Neural crest cell (in vitro differentiated cells): Measurements from ENCODE around the gene SS18L1. TPM values are rescaled to one million over a fixed set of nuclear protein-coding genes. Genes with fewer than 3 reads are reported as not detected.

Source experiments
- DNase-seq: peaks from one replicate; pipeline ENCODE4 v3.0.0; 2021; ENCODE audit warnings: low read depth, mixed read lengths, low spot score
- H3K27ac Mint-ChIP-seq: one replicate; pipeline ENCODE4 v1.8.0; 2021; ENCODE audit warnings: mild to moderate bottlenecking, mixed read lengths; ENCODE audit not compliant: unreplicated experiment
- H3K27me3 Mint-ChIP-seq: 2 replicates; pipeline ENCODE4 v1.8.0; 2021; ENCODE audit warnings: low read depth, mild to moderate bottlenecking, mixed read lengths
- H3K36me3 Mint-ChIP-seq: 2 replicates; pipeline ENCODE4 v1.8.0; 2021; ENCODE audit warnings: low read depth, mild to moderate bottlenecking, mixed read lengths
- H3K4me1 Mint-ChIP-seq: 2 replicates; pipeline ENCODE4 v1.8.0; 2021; ENCODE audit warnings: mixed read lengths
- H3K4me3 Mint-ChIP-seq: one replicate; pipeline ENCODE4 v1.8.0; 2021; ENCODE audit warnings: mild to moderate bottlenecking, mixed read lengths
- H3K9me3 Mint-ChIP-seq: 2 replicates; pipeline ENCODE4 v1.8.0; 2021; ENCODE audit warnings: mixed read lengths
- CTCF ChIP-seq: fragments of 200-600 bp; sonication (generic); conservative IDR thresholded peaks from 2 replicates; pipeline ENCODE4 v1.5.0; 2021; ENCODE audit warnings: antibody characterized with exemption, mild to moderate bottlenecking
- total RNA-seq: library from RNA; stranded (reverse); gene quantifications from 2 replicates; pipeline ENCODE4 v1.2.1, GENCODE V29; 2021

SS18L1 gene
- total RNA-seq, 1 donor from 2014 or later, result 30.0 TPM

GRCh38 chr20:62201173-62202082 lies 57.9 kb downstream of the SS18L1 start:
- Mint-ChIP-seq H3K27ac (no peak overlapping the region), H3K27me3 (no peaks in the 10 kb centered on the region), H3K36me3 (peaks cover 15% of the 10 kb centered on the region), H3K4me1 (peaks cover 8% of the 10 kb centered on the region), H3K9me3 (no peaks in the 10 kb centered on the region), H3K4me3 (no peak overlapping the region)
- no peak for TF ChIP-seq CTCF
- no peak for DNase-seq

- Mint-ChIP-seq H3K27me3 (no peaks in the 10 kb centered on the region), H3K4me1 (peaks cover 8% of the 10 kb centered on the region), H3K27ac (no peak overlapping the region), H3K4me3 (no peak overlapping the region), H3K36me3 (peaks cover 15% of the 10 kb centered on the region), H3K9me3 (no peaks in the 10 kb centered on the region)
- DNase-seq, result no peak
- no peak for TF ChIP-seq CTCF
These were observed 58.5 kb downstream of the SS18L1 start for GRCh38 chr20:62202083-62202395.

- H3K27me3 Mint-ChIP-seq, result no peaks in the 10 kb centered on the region
- no peak overlapping the region for H3K4me3 Mint-ChIP-seq
- H3K27ac Mint-ChIP-seq, result no peak overlapping the region
- no peak for DNase-seq
- H3K36me3 Mint-ChIP-seq, result peaks cover 15% of the 10 kb centered on the region
- no peaks in the 10 kb centered on the region for H3K9me3 Mint-ChIP-seq
- H3K4me1 Mint-ChIP-seq, result peaks cover 8% of the 10 kb centered on the region
- no peak for TF ChIP-seq CTCF
These were observed 59.3 kb downstream of the SS18L1 start for GRCh38 chr20:62202676-62203377.

- no peak overlapping the region for H3K4me3 Mint-ChIP-seq
- peaks cover 2% of the 10 kb centered on the region for H3K4me1 Mint-ChIP-seq
- no peaks in the 10 kb centered on the region for H3K9me3 Mint-ChIP-seq
- TF ChIP-seq CTCF, result no peak
- peaks cover 15% of the 10 kb centered on the region for H3K36me3 Mint-ChIP-seq
- H3K27me3 Mint-ChIP-seq, result no peaks in the 10 kb centered on the region
- no peak overlapping the region for H3K27ac Mint-ChIP-seq
- DNase-seq, result no peak
These were observed 59.9 kb downstream of the SS18L1 start for GRCh38 chr20:62203378-62204030.

- no peak for TF ChIP-seq CTCF
- Mint-ChIP-seq H3K4me1 (no peaks in the 10 kb centered on the region), H3K9me3 (no peaks in the 10 kb centered on the region), H3K27ac (no peak overlapping the region), H3K4me3 (no peak overlapping the region), H3K36me3 (peaks cover 3% of the 10 kb centered on the region), H3K27me3 (peaks cover 3% of the 10 kb centered on the region)
- no peak for DNase-seq
These were observed 62.2 kb downstream of the SS18L1 start for GRCh38 chr20:62205618-62206387.
